ENCODE results near the gene CD44. TPM values are rescaled to one million over a fixed set of nuclear protein-coding genes. Genes with fewer than 3 reads are reported as not detected.

Gene CD44
- total RNA-seq, 1 experiment from 2014 or later, result 11.4 TPM

- Histone ChIP-seq H3K36me3 (replicated peaks; ENCODE audit: control insufficient read depth, insufficient read depth, low read length) (no peaks in the 10 kb centered on the region), H3K27me3 (ENCODE audit: control insufficient read depth, insufficient read depth, low read length) (no peaks in the 10 kb centered on the region), H3K4me3 (ENCODE audit: insufficient read depth, low read depth, low read length) (no peak overlapping the region)
- no peak for DNase-seq
Measured at GRCh38 chr11:35166369-35167360, 27.7 kb downstream of the CD44 start.

- H3K27me3 ChIP-seq (ENCODE audit: control insufficient read depth, insufficient read depth, low read length), result no peaks in the 10 kb centered on the region
- no peak overlapping the region for H3K4me3 ChIP-seq (ENCODE audit: insufficient read depth, low read depth, low read length)
- no peak for DNase-seq
- H3K36me3 ChIP-seq (replicated peaks; ENCODE audit: control insufficient read depth, insufficient read depth, low read length), result no peaks in the 10 kb centered on the region
Measured at GRCh38 chr11:35167426-35167954, 28.5 kb downstream of the CD44 start.

GRCh38 chr11:35168671-35169070 is 29.7 kb downstream of the CD44 start:
- Histone ChIP-seq H3K27me3 (ENCODE audit: control insufficient read depth, insufficient read depth, low read length) (no peaks in the 10 kb centered on the region), H3K4me3 (ENCODE audit: insufficient read depth, low read depth, low read length) (no peak overlapping the region), H3K36me3 (replicated peaks; ENCODE audit: control insufficient read depth, insufficient read depth, low read length) (no peaks in the 10 kb centered on the region)
- no peak for DNase-seq

GRCh38 chr11:35169112-35169511 is 30.1 kb downstream of the CD44 start:
- Histone ChIP-seq H3K4me3 (ENCODE audit: insufficient read depth, low read depth, low read length) (no peak overlapping the region), H3K36me3 (replicated peaks; ENCODE audit: control insufficient read depth, insufficient read depth, low read length) (no peaks in the 10 kb centered on the region), H3K27me3 (ENCODE audit: control insufficient read depth, insufficient read depth, low read length) (no peaks in the 10 kb centered on the region)
- DNase-seq, result no peak

GRCh38 chr11:35169754-35170153 is 30.8 kb downstream of the CD44 start:
- Histone ChIP-seq H3K4me3 (ENCODE audit: insufficient read depth, low read depth, low read length) (no peak overlapping the region), H3K27me3 (ENCODE audit: control insufficient read depth, insufficient read depth, low read length) (no peaks in the 10 kb centered on the region), H3K36me3 (replicated peaks; ENCODE audit: control insufficient read depth, insufficient read depth, low read length) (no peaks in the 10 kb centered on the region)
- no peak for DNase-seq

- no peak for DNase-seq
- H3K27me3 ChIP-seq (ENCODE audit: control insufficient read depth, insufficient read depth, low read length), result no peaks in the 10 kb centered on the region
- no peaks in the 10 kb centered on the region for H3K36me3 ChIP-seq (replicated peaks; ENCODE audit: control insufficient read depth, insufficient read depth, low read length)
- H3K4me3 ChIP-seq (ENCODE audit: insufficient read depth, low read depth, low read length), result no peak overlapping the region
Measured at GRCh38 chr11:35170503-35170902, 31.5 kb downstream of the CD44 start.

- no peak overlapping the region for H3K4me3 ChIP-seq (ENCODE audit: insufficient read depth, low read depth, low read length)
- no peak for DNase-seq
- no peaks in the 10 kb centered on the region for H3K27me3 ChIP-seq (ENCODE audit: control insufficient read depth, insufficient read depth, low read length)
- no peaks in the 10 kb centered on the region for H3K36me3 ChIP-seq (replicated peaks; ENCODE audit: control insufficient read depth, insufficient read depth, low read length)
Measured at GRCh38 chr11:35171226-35171625, 32.3 kb downstream of the CD44 start.

GRCh38 chr11:35173011-35173511 is 34.1 kb downstream of the CD44 start:
- no peak for DNase-seq
- H3K36me3 ChIP-seq (replicated peaks; ENCODE audit: control insufficient read depth, insufficient read depth, low read length), result no peaks in the 10 kb centered on the region
- no peak overlapping the region for H3K4me3 ChIP-seq (ENCODE audit: insufficient read depth, low read depth, low read length)
- H3K27me3 ChIP-seq (ENCODE audit: control insufficient read depth, insufficient read depth, low read length), result no peaks in the 10 kb centered on the region

- Histone ChIP-seq H3K36me3 (replicated peaks; ENCODE audit: control insufficient read depth, insufficient read depth, low read length) (no peaks in the 10 kb centered on the region), H3K4me3 (ENCODE audit: insufficient read depth, low read depth, low read length) (no peak overlapping the region), H3K27me3 (ENCODE audit: control insufficient read depth, insufficient read depth, low read length) (no peaks in the 10 kb centered on the region)
- no peak for DNase-seq
Measured at GRCh38 chr11:35173616-35174566, 34.9 kb downstream of the CD44 start.

GRCh38 chr11:35174666-35175065 is 35.7 kb downstream of the CD44 start:
- no peak overlapping the region for H3K4me3 ChIP-seq (ENCODE audit: insufficient read depth, low read depth, low read length)
- DNase-seq, result no peak
- H3K36me3 ChIP-seq (replicated peaks; ENCODE audit: control insufficient read depth, insufficient read depth, low read length), result no peaks in the 10 kb centered on the region
- H3K27me3 ChIP-seq (ENCODE audit: control insufficient read depth, insufficient read depth, low read length), result no peaks in the 10 kb centered on the region

GRCh38 chr11:35177370-35177769 is 38.4 kb downstream of the CD44 start:
- H3K36me3 ChIP-seq (replicated peaks; ENCODE audit: control insufficient read depth, insufficient read depth, low read length), result no peaks in the 10 kb centered on the region
- H3K27me3 ChIP-seq (ENCODE audit: control insufficient read depth, insufficient read depth, low read length), result no peaks in the 10 kb centered on the region
- no peak overlapping the region for H3K4me3 ChIP-seq (ENCODE audit: insufficient read depth, low read depth, low read length)
- DNase-seq, result no peak

- no peaks in the 10 kb centered on the region for H3K36me3 ChIP-seq (replicated peaks; ENCODE audit: control insufficient read depth, insufficient read depth, low read length)
- no peak overlapping the region for H3K4me3 ChIP-seq (ENCODE audit: insufficient read depth, low read depth, low read length)
- H3K27me3 ChIP-seq (ENCODE audit: control insufficient read depth, insufficient read depth, low read length), result no peaks in the 10 kb centered on the region
- DNase-seq, result no peak
Measured at GRCh38 chr11:35178067-35178805, 39.3 kb downstream of the CD44 start.

- Histone ChIP-seq H3K36me3 (replicated peaks; ENCODE audit: control insufficient read depth, insufficient read depth, low read length) (no peaks in the 10 kb centered on the region), H3K27me3 (ENCODE audit: control insufficient read depth, insufficient read depth, low read length) (no peaks in the 10 kb centered on the region)
- no peak for DNase-seq
Measured at GRCh38 chr11:35178873-35179272, 39.9 kb downstream of the CD44 start.

More at GRCh38 chr11:35178873-35179272, 39.9 kb downstream of the CD44 start:
- H3K4me3 ChIP-seq (ENCODE audit: insufficient read depth, low read depth, low read length), result no peak overlapping the region

Data from H7 (cell line).